Neural progenitor cell (in vitro differentiated cells): ENCODE data around the gene S100A3. TPM values are rescaled to one million over a fixed set of nuclear protein-coding genes. Genes with fewer than 3 reads are reported as not detected.
"Not testable (repeated sequence)": the region's sequence is repeated elsewhere in the genome, so short reads cannot be mapped to it uniquely, and the experiment has no call there.

ENCODE experiments used
- DNase-seq: peaks from one replicate; pipeline ENCODE4 v3.0.0-alpha.2; 2016; ENCODE audit warnings: low spot score
- H2AFZ ChIP-seq: fragments of 200-600 bp; sonication (generic); replicated peaks from 2 replicates; pipeline ENCODE4 v1.6.1; 2016; ENCODE audit warnings: antibody characterized with exemption
- H3F3A ChIP-seq: fragments of 200-600 bp; sonication (generic); 2 replicates; pipeline ENCODE4 v1.6.1; 2016; ENCODE audit warnings: antibody characterized with exemption, low read depth
- H3K27ac ChIP-seq: fragments of 200-600 bp; sonication (generic); 2 replicates; pipeline ENCODE4 v1.5.1; 2016; ENCODE audit warnings: mild to moderate bottlenecking
- H3K27me3 ChIP-seq: fragments of 200-600 bp; sonication (generic); 2 replicates; pipeline ENCODE4 v1.6.1; 2016; ENCODE audit warnings: mild to moderate bottlenecking, moderate library complexity
- H3K36me3 ChIP-seq: fragments of 200-600 bp; sonication (generic); 2 replicates; pipeline ENCODE4 v1.5.1; 2016
- H3K4me1 ChIP-seq: fragments of 200-600 bp; sonication (generic); 2 replicates; pipeline ENCODE4 v1.6.1; 2016; ENCODE audit warnings: mixed run types
- H3K4me2 ChIP-seq: fragments of 200-600 bp; sonication (generic); 2 replicates; pipeline ENCODE4 v1.6.1; 2016
- H3K4me3 ChIP-seq: fragments of 200-600 bp; sonication (generic); 2 replicates; pipeline ENCODE4 v1.5.1; 2016
- H3K79me2 ChIP-seq: fragments of 200-600 bp; sonication (generic); 2 replicates; pipeline ENCODE4 v1.6.1; 2016; ENCODE audit warnings: low read depth
- H3K9ac ChIP-seq: fragments of 200-600 bp; sonication (generic); 2 replicates; pipeline ENCODE4 v1.6.1; 2016
- H3K9me3 ChIP-seq: fragments of 200-600 bp; sonication (generic); 2 replicates; pipeline ENCODE4 v1.5.1; 2016; ENCODE audit warnings: low read depth
- H4K20me1 ChIP-seq: fragments of 200-600 bp; sonication (generic); 2 replicates; pipeline ENCODE4 v1.6.1; 2016; ENCODE audit warnings: low read depth
- H3K27ac Mint-ChIP-seq: 3 replicates; pipeline ENCODE4 v1.8.0; 2021; ENCODE audit warnings: mixed read lengths
- H3K27me3 Mint-ChIP-seq: 2 replicates; pipeline ENCODE4 v1.8.0; 2022; ENCODE audit warnings: low read depth, mild to moderate bottlenecking, inconsistent platforms, moderate library complexity, mixed read lengths; ENCODE audit not compliant: insufficient read depth
- H3K36me3 Mint-ChIP-seq: 3 replicates; pipeline ENCODE4 v1.8.0; 2021; ENCODE audit warnings: mixed read lengths
- H3K4me1 Mint-ChIP-seq: 3 replicates; pipeline ENCODE4 v1.8.0; 2021; ENCODE audit warnings: mixed read lengths
- H3K4me3 Mint-ChIP-seq: 3 replicates; pipeline ENCODE4 v1.8.0; 2021; ENCODE audit warnings: mild to moderate bottlenecking, moderate library complexity, mixed read lengths
- H3K9me3 Mint-ChIP-seq: 3 replicates; pipeline ENCODE4 v1.8.0; 2020; ENCODE audit warnings: mixed read lengths
- EZH2 ChIP-seq: fragments of 200-600 bp; sonication (generic); IDR thresholded peaks from 2 replicates; pipeline ENCODE4 v1.6.1; 2017; ENCODE audit warnings: antibody characterized with exemption, mild to moderate bottlenecking, moderate library complexity
- EZH2phosphoT487 ChIP-seq: fragments of 200-600 bp; sonication (generic); IDR thresholded peaks from 2 replicates; pipeline ENCODE4 v1.6.1; 2017; ENCODE audit warnings: antibody characterized with exemption
- total RNA-seq: library from RNA; depleted of rRNA; stranded (reverse); fragments of >200 nt; gene quantifications from 2 replicates; pipeline ENCODE4 v1.2.3, GENCODE V29; 2015; ENCODE audit warnings: low replicate concordance
- TF ChIP-seq, protein P1 (sequence below): fragments of 200-600 bp; sonication (generic); IDR thresholded peaks from 2 replicates; pipeline ENCODE4 v1.5.1; 2017; ENCODE audit warnings: antibody characterized with exemption, mild to moderate bottlenecking

S100A3 gene
- total RNA-seq, 1 donor from 2014 or later: not detected

- Histone ChIP-seq H3F3A (no peaks in the 10 kb centered on the region), H3K9me3 (no peaks in the 10 kb centered on the region), H3K4me3 (no peak overlapping the region), H3K36me3 (no peaks in the 10 kb centered on the region), H2AFZ (no peak overlapping the region), H3K27me3 (no peaks in the 10 kb centered on the region), H3K79me2 (no peaks in the 10 kb centered on the region), H3K9ac (no peak overlapping the region), H4K20me1 (no peaks in the 10 kb centered on the region), H3K27ac (no peak overlapping the region), H3K4me2 (no peak overlapping the region), H3K4me1 (peaks cover 8% of the 10 kb centered on the region)
- no peak for DNase-seq
- Mint-ChIP-seq H3K27me3 (no peaks in the 10 kb centered on the region), H3K4me3 (no peak overlapping the region), H3K36me3 (no peaks in the 10 kb centered on the region), H3K9me3 (no peaks in the 10 kb centered on the region), H3K4me1 (peaks cover 2% of the 10 kb centered on the region), H3K27ac (no peak overlapping the region)
- TF ChIP-seq, protein P1, sequence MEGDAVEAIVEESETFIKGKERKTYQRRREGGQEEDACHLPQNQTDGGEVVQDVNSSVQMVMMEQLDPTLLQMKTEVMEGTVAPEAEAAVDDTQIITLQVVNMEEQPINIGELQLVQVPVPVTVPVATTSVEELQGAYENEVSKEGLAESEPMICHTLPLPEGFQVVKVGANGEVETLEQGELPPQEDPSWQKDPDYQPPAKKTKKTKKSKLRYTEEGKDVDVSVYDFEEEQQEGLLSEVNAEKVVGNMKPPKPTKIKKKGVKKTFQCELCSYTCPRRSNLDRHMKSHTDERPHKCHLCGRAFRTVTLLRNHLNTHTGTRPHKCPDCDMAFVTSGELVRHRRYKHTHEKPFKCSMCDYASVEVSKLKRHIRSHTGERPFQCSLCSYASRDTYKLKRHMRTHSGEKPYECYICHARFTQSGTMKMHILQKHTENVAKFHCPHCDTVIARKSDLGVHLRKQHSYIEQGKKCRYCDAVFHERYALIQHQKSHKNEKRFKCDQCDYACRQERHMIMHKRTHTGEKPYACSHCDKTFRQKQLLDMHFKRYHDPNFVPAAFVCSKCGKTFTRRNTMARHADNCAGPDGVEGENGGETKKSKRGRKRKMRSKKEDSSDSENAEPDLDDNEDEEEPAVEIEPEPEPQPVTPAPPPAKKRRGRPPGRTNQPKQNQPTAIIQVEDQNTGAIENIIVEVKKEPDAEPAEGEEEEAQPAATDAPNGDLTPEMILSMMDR: no peak
- TF ChIP-seq EZH2 (no peak), EZH2phosphoT487 (no peak)
Observed at GRCh38 chr1:153520818-153521476, 28.1 kb downstream of the S100A3 start.

GRCh38 chr1:153520137-153520691 is 28.8 kb downstream of the S100A3 start:
- not testable (repeated sequence) for H3K36me3 ChIP-seq, H3K79me2 ChIP-seq, H2AFZ ChIP-seq, H3K9me3 ChIP-seq, H3K4me1 Mint-ChIP-seq, H3K27me3 ChIP-seq, H3K9ac ChIP-seq, H3K27ac ChIP-seq, H3K4me3 ChIP-seq, H3K9me3 Mint-ChIP-seq, H3K36me3 Mint-ChIP-seq, H3F3A ChIP-seq, H3K4me2 ChIP-seq, H3K4me3 Mint-ChIP-seq, H3K4me1 ChIP-seq, H3K27ac Mint-ChIP-seq, DNase-seq, H3K27me3 Mint-ChIP-seq, H4K20me1 ChIP-seq

- no peak for TF ChIP-seq EZH2
- TF ChIP-seq, protein P1: no peak
- no peak for TF ChIP-seq EZH2phosphoT487
- H3K4me1 Mint-ChIP-seq: no peaks in the 10 kb centered on the region
- Histone ChIP-seq H3K79me2 (no peaks in the 10 kb centered on the region), H3K9me3 (no peaks in the 10 kb centered on the region), H3K9ac (no peak overlapping the region), H3K27ac (no peak overlapping the region), H3K4me3 (no peak overlapping the region), H4K20me1 (no peaks in the 10 kb centered on the region), H3F3A (no peaks in the 10 kb centered on the region), H3K27me3 (no peaks in the 10 kb centered on the region), H2AFZ (no peak overlapping the region), H3K36me3 (no peaks in the 10 kb centered on the region), H3K4me1 (no peaks in the 10 kb centered on the region), H3K4me2 (no peak overlapping the region)
- no peaks in the 10 kb centered on the region for H3K9me3 Mint-ChIP-seq
- H3K4me3 Mint-ChIP-seq: no peak overlapping the region
- DNase-seq: no peak
- H3K27me3 Mint-ChIP-seq: no peaks in the 10 kb centered on the region
- no peak overlapping the region for H3K27ac Mint-ChIP-seq
- H3K36me3 Mint-ChIP-seq: no peaks in the 10 kb centered on the region
Observed at GRCh38 chr1:153519242-153519641, 29.8 kb downstream of the S100A3 start.
